Measurements from ENCODE around the gene GLP2R. TPM values are rescaled to one million over a fixed set of nuclear protein-coding genes. Genes with fewer than 3 reads are reported as not detected.
A peak's percentile ranks its signal among the peaks of the same experiment; 100 is the strongest.

Gene GLP2R
- total RNA-seq, 1 experiment from 2014 or later = 106 TPM

DNA sequence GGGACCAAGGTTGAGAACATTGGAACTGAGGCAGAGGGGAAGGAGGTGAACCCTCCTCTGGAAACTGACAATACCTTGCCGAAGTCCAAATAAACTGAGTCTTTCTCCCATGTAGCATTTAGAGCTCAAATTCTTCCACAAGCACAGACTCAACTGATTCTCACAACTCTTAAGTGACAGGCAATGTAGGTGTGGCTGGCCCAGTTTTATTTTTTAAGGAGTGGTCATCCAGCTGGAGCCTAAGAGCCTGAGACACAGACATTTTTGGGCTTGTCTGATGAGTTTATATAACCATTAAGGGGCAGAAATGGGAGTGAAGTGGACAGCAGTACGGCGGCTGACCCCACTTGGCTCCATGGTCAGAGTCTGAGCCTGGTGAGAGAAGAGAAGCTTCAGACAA, 68.5 kb downstream of the GLP2R start:
- DNase-seq (ENCODE audit: extremely low read depth, low read depth) = no peak

- no peak for DNase-seq (ENCODE audit: extremely low read depth, low read depth)
Observed at GRCh38 chr17:9895923-9896322, 70.2 kb downstream of the GLP2R start.

GRCh38 chr17:9897372-9897968, 71.7 kb downstream of the GLP2R start:
- no peak for DNase-seq (ENCODE audit: extremely low read depth, low read depth)

- no peak for DNase-seq (ENCODE audit: extremely low read depth, low read depth)
Observed at GRCh38 chr17:9898812-9899211, 73.1 kb downstream of the GLP2R start.

GRCh38 chr17:9899280-9900043, 73.7 kb downstream of the GLP2R start:
- DNase-seq (ENCODE audit: extremely low read depth, low read depth) = no peak

DNA sequence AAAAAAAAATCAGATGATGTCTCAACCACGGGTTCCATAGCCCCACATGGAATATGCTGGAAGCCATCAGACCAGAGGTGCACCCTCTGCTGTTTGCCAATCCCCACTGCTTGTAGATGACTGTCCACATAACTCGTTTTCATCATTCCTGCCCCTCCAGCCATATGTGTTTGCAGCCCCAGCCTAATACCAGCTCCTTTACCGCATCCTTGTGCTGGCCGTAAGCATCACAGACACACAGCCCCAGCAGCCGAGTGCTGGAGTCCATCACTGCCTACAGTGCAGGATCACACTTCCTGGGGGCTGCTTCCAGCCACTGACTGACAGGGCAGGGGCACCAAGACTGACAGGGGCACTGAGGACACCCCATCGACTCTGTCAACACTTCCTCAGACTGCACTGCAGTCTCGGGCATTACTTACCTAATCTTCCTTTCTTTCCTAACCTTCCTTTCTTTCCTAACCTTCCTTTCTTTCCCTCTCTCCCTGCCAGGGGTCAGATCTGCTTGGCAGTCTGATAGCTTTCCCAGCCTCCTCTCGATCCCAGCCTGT, 74.4 kb downstream of the GLP2R start:
- no peak for DNase-seq (ENCODE audit: extremely low read depth, low read depth)

DNA sequence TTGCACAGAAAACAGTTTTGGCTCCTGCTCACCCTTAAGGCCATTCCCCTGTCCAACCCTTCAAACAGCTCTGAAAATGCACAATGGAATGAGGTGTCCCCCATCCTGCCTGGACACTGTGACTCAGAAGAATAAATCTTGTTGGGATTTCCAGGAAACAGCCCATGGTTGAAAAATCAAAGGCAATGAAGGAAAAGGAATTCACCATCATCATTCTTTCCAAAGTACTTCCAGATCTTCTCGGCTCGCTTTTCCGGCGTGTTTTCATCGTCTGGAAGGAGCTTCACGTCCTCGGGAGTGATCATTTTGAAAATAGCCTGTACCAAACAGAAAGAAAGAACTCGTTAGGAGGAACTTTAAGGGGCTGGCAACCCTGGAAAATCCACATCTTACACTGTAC, 75.1 kb downstream of the GLP2R start:
- DNase-seq (ENCODE audit: extremely low read depth, low read depth) = no peak

- no peak for DNase-seq (ENCODE audit: extremely low read depth, low read depth)
Observed at GRCh38 chr17:9902120-9902519, 76.4 kb downstream of the GLP2R start.

DNA sequence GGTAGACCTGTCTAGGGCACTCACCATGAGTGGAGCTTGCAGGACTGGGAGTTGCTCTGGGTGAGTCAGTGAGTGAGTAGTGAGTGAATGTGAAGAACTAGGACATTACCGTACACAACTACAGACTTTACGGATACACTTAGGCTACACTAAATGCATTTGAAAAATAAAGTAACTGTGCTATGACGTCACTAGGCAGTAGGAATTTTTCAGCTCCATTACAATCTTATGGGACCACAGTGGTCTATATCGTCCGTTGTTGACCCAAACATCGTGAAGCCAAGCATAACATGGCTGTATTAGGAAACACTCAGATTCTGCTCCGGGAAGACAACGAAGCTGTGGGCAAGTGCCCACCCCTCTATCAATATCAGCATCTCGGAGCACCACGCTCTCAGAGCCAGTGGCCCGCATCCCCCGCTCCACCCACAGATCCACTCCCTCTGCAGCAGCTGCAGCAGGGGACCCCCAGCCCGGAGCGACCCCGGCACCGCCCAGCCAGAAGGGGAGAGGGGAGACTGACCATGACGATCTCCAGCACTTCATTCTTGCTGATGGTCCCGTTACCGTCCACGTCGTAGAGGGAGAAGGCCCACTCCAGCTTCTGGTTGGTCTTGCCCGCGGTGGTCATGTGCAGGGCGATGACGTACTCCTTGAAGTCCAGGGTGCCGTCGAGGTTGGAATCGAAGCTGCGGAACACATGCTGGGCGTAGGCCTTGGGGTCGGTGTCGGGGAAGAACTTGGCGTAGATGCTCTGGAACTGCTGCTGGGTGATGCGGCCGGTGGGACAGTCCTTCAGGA, 78.8 kb downstream of the GLP2R start:
- no peak for DNase-seq (ENCODE audit: extremely low read depth, low read depth)

- no peak for DNase-seq (ENCODE audit: extremely low read depth, low read depth)
Observed at GRCh38 chr17:9905078-9905415, 79.3 kb downstream of the GLP2R start, which contains the start of gene RCVRN. Gene RCVRN (minus strand): TSS chr17:9905271. CDS start chr17:9905180, 91 bp downstream.

- DNase-seq (ENCODE audit: extremely low read depth, low read depth) = peak; percentile 26
Observed at GRCh38 chr17:9905902-9906301, 80.2 kb downstream of the GLP2R start.

- DNase-seq (ENCODE audit: extremely low read depth, low read depth) = no peak
Observed at GRCh38 chr17:9906616-9907015, 80.9 kb downstream of the GLP2R start.

GRCh38 chr17:9907131-9907530, 81.4 kb downstream of the GLP2R start:
- DNase-seq (ENCODE audit: extremely low read depth, low read depth) = no peak

DNA sequence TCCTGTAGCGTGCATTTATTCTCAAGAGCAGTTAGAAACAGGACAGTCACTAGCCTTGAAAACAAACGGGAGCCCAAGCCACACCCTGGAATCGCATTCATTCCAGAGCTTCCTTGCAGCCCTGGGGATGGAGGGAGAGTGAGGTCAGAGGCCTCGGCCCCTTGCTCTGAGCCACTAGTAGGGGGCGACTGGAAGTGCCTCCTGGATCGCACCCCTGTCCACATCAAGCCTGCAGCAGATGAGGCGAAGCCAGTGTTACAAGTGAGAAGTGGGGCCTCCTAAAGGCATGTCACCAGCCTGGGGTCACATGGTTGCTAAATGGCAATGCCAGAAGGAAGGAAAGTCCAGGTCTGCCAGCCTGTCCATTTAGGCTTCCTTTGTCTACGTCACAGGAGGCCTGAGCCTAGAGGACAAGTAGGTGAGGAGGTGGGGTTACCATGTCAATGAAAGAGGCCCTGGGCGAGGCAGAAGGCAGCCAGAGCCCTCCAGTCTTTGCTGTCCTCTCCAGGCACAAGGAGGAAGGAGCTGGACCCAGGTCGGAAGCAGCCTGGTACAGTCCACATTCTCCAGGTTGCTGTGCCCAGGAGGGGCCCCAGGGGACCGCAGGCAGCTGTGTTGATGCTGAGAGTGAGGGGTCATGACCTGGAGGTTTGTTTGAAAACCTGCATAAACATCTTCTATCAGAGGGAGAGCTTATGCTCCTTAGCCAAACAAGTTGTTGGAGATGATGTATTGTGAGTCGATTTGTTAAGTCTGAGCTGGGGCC, 82.3 kb downstream of the GLP2R start:
- DNase-seq (ENCODE audit: extremely low read depth, low read depth) = no peak

DNA sequence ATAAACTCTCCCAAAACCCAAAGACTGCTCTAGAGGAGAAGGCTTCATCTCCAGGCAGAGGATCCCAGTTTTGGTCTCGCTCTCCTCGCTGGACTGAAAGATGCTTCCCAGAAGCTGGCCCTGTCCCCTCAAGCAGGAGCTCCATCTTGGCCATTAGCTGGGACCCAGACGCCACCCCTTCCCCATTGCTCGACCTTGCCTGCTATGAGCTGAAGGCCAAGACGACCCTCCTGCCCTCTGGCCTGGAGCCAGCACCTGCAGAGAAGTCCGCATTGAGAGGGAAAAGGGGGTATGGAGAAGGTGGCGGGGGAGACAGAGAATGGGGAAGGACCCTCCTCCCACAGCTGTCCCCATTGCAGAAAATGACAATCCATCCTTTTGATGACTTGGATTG, 82.9 kb downstream of the GLP2R start:
- no peak for DNase-seq (ENCODE audit: extremely low read depth, low read depth)

DNA sequence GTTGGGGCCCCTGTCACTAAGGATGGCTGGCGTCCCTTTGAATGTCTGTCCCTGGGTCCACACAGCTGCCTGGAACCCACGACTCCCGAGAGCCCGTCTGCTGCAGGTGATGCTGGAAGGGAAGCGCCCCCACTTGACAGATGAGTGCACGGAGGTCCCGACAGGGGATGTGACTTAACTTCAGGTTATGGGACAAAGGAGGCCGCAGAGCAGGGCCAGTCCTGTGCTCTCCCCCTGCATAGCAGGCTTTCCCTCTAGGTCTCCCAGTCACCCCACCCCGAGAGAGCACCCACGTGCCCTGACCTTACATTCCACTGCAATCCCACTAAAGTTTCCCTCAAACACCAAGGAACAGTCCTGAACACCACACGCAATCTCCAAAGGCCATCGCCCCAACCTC, 85.4 kb downstream of the GLP2R start:
- DNase-seq (ENCODE audit: extremely low read depth, low read depth) = no peak

- no peak for DNase-seq (ENCODE audit: extremely low read depth, low read depth)
Observed at GRCh38 chr17:9912121-9913099, 86.7 kb downstream of the GLP2R start.

DNA sequence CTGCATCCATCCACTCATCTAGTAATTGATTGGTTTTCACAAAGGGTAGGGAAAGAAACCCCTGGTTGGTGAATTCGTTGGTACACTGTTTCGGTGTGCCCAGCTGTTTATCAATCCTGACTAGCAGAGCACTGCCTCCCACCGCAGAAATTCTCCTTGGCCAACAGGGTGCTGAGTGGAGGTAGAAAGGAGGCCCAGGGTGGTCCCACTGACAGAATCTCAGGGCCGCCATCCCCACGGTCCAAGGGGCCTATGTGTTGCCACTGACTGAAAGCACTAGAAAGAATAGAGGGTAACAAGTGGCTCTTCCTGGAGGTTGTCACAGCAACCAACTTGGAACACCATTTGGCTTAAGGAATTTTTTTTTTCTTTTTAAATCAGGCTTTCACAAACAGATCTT, 87.8 kb downstream of the GLP2R start:
- DNase-seq (ENCODE audit: extremely low read depth, low read depth) = no peak

GRCh38 chr17:9916108-9916507, 90.4 kb downstream of the GLP2R start:
- no peak for DNase-seq (ENCODE audit: extremely low read depth, low read depth)

DNA sequence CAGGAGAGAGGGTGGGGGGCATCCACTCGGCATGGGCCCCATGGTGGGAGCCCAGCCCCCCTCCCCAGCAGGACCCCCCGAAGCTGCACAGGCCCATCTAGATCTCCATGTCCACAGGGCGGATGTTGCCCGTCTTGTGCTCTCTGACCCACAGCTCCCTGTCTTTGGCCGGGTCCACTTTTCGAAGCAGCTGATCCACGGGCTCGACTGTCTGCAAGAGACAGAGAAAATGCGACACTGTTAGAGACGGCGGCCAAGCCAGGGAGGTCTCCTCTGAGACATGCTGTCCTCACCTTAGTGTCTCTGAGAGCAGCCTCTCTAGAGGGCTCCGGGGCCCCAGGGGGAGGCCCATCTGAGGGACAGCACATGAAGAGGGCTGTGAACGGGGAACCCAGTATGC, 91.4 kb downstream of the GLP2R start:
- DNase-seq (ENCODE audit: extremely low read depth, low read depth) = no peak
